ENCODE results near the gene ZC3H6.

ZC3H6 gene

GRCh38 chr2:112293636-112294401 lies 18.4 kb downstream of the ZC3H6 start:
- DNase-seq (ENCODE audit: low read depth), result no peak
- no peak overlapping the region for H3K4me3 ChIP-seq (ENCODE audit: low read length)
- TF ChIP-seq CTCF (conservative IDR thresholded peaks at IDR 0.05; ENCODE audit: low read depth, low read length), result no peak

GRCh38 chr2:112295407-112296078 lies 20.1 kb downstream of the ZC3H6 start:
- no peak for DNase-seq (ENCODE audit: low read depth)
- H3K4me3 ChIP-seq (ENCODE audit: low read length), result no peak overlapping the region
- no peak for TF ChIP-seq CTCF (conservative IDR thresholded peaks at IDR 0.05; ENCODE audit: low read depth, low read length)

GRCh38 chr2:112296407-112296806 lies 21.0 kb downstream of the ZC3H6 start:
- H3K4me3 ChIP-seq (ENCODE audit: low read length), result no peak overlapping the region
- no peak for DNase-seq (ENCODE audit: low read depth)
- no peak for TF ChIP-seq CTCF (conservative IDR thresholded peaks at IDR 0.05; ENCODE audit: low read depth, low read length)

- no peak overlapping the region for H3K4me3 ChIP-seq (ENCODE audit: low read length)
- DNase-seq (ENCODE audit: low read depth), result no peak
- no peak for TF ChIP-seq CTCF (conservative IDR thresholded peaks at IDR 0.05; ENCODE audit: low read depth, low read length)
These were observed 25.8 kb downstream of the ZC3H6 start for GRCh38 chr2:112301171-112301584.

GRCh38 chr2:112301973-112302372 lies 26.6 kb downstream of the ZC3H6 start:
- H3K4me3 ChIP-seq (ENCODE audit: low read length), result no peak overlapping the region
- no peak for TF ChIP-seq CTCF (conservative IDR thresholded peaks at IDR 0.05; ENCODE audit: low read depth, low read length)
- no peak for DNase-seq (ENCODE audit: low read depth)

GRCh38 chr2:112304298-112304941 lies 29.0 kb downstream of the ZC3H6 start:
- TF ChIP-seq CTCF (conservative IDR thresholded peaks at IDR 0.05; ENCODE audit: low read depth, low read length), result no peak
- no peak overlapping the region for H3K4me3 ChIP-seq (ENCODE audit: low read length)
- no peak for DNase-seq (ENCODE audit: low read depth)
